Osteocyte (in vitro differentiated cells): ENCODE results near the gene TTC39B. TPM values are rescaled to one million over a fixed set of nuclear protein-coding genes. Genes with fewer than 3 reads are reported as not detected.

Experiments
- DNase-seq: peaks from one replicate; pipeline ENCODE4 v3.0.0; 2021; ENCODE audit warnings: mixed read lengths; ENCODE audit not compliant: unreplicated experiment; ENCODE audit errors: extremely low spot score
- H3K27ac Mint-ChIP-seq: one replicate; pipeline ENCODE4 v1.8.0; 2021; ENCODE audit warnings: mild to moderate bottlenecking, mixed read lengths; ENCODE audit not compliant: unreplicated experiment
- H3K27me3 Mint-ChIP-seq: one replicate; pipeline ENCODE4 v1.8.0; 2021; ENCODE audit warnings: mixed read lengths; ENCODE audit not compliant: unreplicated experiment
- H3K36me3 Mint-ChIP-seq: one replicate; pipeline ENCODE4 v1.8.0; 2021; ENCODE audit warnings: mixed read lengths; ENCODE audit not compliant: unreplicated experiment
- H3K4me1 Mint-ChIP-seq: one replicate; pipeline ENCODE4 v1.8.0; 2021; ENCODE audit warnings: mixed read lengths; ENCODE audit not compliant: unreplicated experiment
- H3K4me3 Mint-ChIP-seq: one replicate; pipeline ENCODE4 v1.8.0; 2021; ENCODE audit warnings: mild to moderate bottlenecking, moderate library complexity, mixed read lengths; ENCODE audit not compliant: unreplicated experiment
- H3K9me3 Mint-ChIP-seq: one replicate; pipeline ENCODE4 v1.8.0; 2021; ENCODE audit warnings: mixed read lengths; ENCODE audit not compliant: unreplicated experiment
- total RNA-seq: library from RNA; stranded (reverse); gene quantifications from 2 replicates; pipeline ENCODE4 v1.2.1, GENCODE V29; 2021
- TF ChIP-seq, protein P1 (sequence below): fragments of 200-600 bp; sonication (generic); IDR thresholded peaks from 2 replicates; pipeline ENCODE4 v1.5.0; 2021; ENCODE audit warnings: antibody characterized with exemption, mild to moderate bottlenecking, moderate library complexity

The TTC39B gene
- total RNA-seq, 1 donor from 2014 or later = 25.5 TPM

- H3K4me3 Mint-ChIP-seq = no peak overlapping the region
- no peak overlapping the region for H3K27ac Mint-ChIP-seq
- peaks cover 12% of the 10 kb centered on the region for H3K4me1 Mint-ChIP-seq
- H3K36me3 Mint-ChIP-seq = no peaks in the 10 kb centered on the region
- no peaks in the 10 kb centered on the region for H3K9me3 Mint-ChIP-seq
- DNase-seq = no peak
- TF ChIP-seq, protein P1, sequence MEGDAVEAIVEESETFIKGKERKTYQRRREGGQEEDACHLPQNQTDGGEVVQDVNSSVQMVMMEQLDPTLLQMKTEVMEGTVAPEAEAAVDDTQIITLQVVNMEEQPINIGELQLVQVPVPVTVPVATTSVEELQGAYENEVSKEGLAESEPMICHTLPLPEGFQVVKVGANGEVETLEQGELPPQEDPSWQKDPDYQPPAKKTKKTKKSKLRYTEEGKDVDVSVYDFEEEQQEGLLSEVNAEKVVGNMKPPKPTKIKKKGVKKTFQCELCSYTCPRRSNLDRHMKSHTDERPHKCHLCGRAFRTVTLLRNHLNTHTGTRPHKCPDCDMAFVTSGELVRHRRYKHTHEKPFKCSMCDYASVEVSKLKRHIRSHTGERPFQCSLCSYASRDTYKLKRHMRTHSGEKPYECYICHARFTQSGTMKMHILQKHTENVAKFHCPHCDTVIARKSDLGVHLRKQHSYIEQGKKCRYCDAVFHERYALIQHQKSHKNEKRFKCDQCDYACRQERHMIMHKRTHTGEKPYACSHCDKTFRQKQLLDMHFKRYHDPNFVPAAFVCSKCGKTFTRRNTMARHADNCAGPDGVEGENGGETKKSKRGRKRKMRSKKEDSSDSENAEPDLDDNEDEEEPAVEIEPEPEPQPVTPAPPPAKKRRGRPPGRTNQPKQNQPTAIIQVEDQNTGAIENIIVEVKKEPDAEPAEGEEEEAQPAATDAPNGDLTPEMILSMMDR = no peak
- no peaks in the 10 kb centered on the region for H3K27me3 Mint-ChIP-seq
Observed at GRCh38 chr9:15349892-15350761, 43.1 kb upstream of the TTC39B start.

DNA sequence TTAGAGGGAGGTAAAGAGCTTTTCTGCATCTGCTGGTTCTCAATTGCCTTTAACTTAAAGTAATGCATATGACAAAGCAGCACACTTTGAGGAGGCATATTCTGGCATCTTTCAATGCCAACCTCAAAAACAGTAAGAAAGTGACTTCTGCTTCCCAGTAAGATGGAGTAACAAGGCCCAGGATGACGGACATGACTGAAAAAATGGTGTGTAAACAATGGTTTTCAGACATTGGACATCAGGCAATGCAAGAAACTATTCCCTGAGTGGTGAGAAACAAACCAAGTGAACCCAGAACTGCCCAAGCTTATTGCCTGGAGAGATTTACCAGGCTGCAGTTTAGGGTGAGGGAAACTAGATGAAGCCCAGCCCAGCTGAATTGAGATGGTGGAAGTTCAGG, 39.8 kb upstream of the TTC39B start:
- DNase-seq = no peak
- no peak overlapping the region for H3K4me3 Mint-ChIP-seq
- H3K36me3 Mint-ChIP-seq = no peaks in the 10 kb centered on the region
- no peaks in the 10 kb centered on the region for H3K9me3 Mint-ChIP-seq
- H3K27me3 Mint-ChIP-seq = no peaks in the 10 kb centered on the region
- peaks cover 9% of the 10 kb centered on the region for H3K4me1 Mint-ChIP-seq
- TF ChIP-seq, protein P1 = no peak
- peak overlapping the region; percentile 33 for H3K27ac Mint-ChIP-seq

GRCh38 chr9:15344191-15344590, 37.2 kb upstream of the TTC39B start:
- H3K27me3 Mint-ChIP-seq = no peaks in the 10 kb centered on the region
- TF ChIP-seq, protein P1 = no peak
- no peaks in the 10 kb centered on the region for H3K36me3 Mint-ChIP-seq
- H3K9me3 Mint-ChIP-seq = peaks cover 4% of the 10 kb centered on the region
- H3K4me3 Mint-ChIP-seq = no peak overlapping the region
- H3K4me1 Mint-ChIP-seq = peaks cover 9% of the 10 kb centered on the region
- H3K27ac Mint-ChIP-seq = no peak overlapping the region
- no peak for DNase-seq

- Mint-ChIP-seq H3K27me3 (peaks cover 39% of the 10 kb centered on the region), H3K4me1 (peaks cover 2% of the 10 kb centered on the region), H3K36me3 (no peaks in the 10 kb centered on the region), H3K4me3 (no peak overlapping the region), H3K27ac (no peak overlapping the region), H3K9me3 (peaks cover 5% of the 10 kb centered on the region)
- no peak for DNase-seq
- TF ChIP-seq, protein P1 = no peak
Observed at GRCh38 chr9:15333376-15333881, 26.4 kb upstream of the TTC39B start.

GRCh38 chr9:15332939-15333338, 25.9 kb upstream of the TTC39B start:
- H3K4me1 Mint-ChIP-seq = peaks cover 2% of the 10 kb centered on the region
- H3K9me3 Mint-ChIP-seq = peaks cover 5% of the 10 kb centered on the region
- H3K4me3 Mint-ChIP-seq = no peak overlapping the region
- peaks cover 37% of the 10 kb centered on the region for H3K27me3 Mint-ChIP-seq
- DNase-seq = no peak
- TF ChIP-seq, protein P1 = no peak
- no peak overlapping the region for H3K27ac Mint-ChIP-seq
- no peaks in the 10 kb centered on the region for H3K36me3 Mint-ChIP-seq
